HEK293 (cell line): Measurements from ENCODE around the gene DGKG.

ENCODE experiments used
- CTCF ChIA-PET: fragments of 350-600 bp; formaldehyde crosslinking; extraction: SDS; loops from one replicate; lab custom pipeline; 2021; ENCODE audit warnings: antibody characterized with exemption; lab: Yijun Ruan, JAX
- POLR2A ChIA-PET: fragments of 300-600 bp; formaldehyde crosslinking; extraction: SDS; loops from one replicate; lab custom pipeline; 2020; ENCODE audit warnings: antibody characterized with exemption, inconsistent platforms; lab: Yijun Ruan, JAX
- H3K27ac ChIP-seq: fragments of 200-500 bp; sonication (Bioruptor generic); 2 replicates; pipeline ENCODE4 v1.5.1; 2014; ENCODE audit warnings: low read depth, low read length, control low read depth, inconsistent platforms; ENCODE audit errors: extremely low read depth
- H3K36me3 ChIP-seq, 2 experiments: fragments of 200-500 bp in 1 of 2; sonication (Bioruptor generic) in 1 of 2; 1 replicate in 1 of 2; 2 replicates in 1 of 2; pipeline ENCODE4 v1.5.1; 2014 to 2017; ENCODE audit warnings: inconsistent platforms in 2 of 2, low read length in 2 of 2; ENCODE audit not compliant: control insufficient read depth in 2 of 2, insufficient read depth in 1 of 2
- H3K4me1 ChIP-seq: fragments of 200-500 bp; sonication (Bioruptor generic); 2 replicates; pipeline ENCODE4 v1.5.1; 2014; ENCODE audit warnings: mild to moderate bottlenecking, low read length, inconsistent platforms; ENCODE audit not compliant: control insufficient read depth, insufficient read depth
- H3K4me3 ChIP-seq: 2 replicates; pipeline ENCODE4 v1.5.1; 2011; ENCODE audit warnings: low read depth, mild to moderate bottlenecking, control low read depth, low read length, moderate library complexity
- H3K9me3 ChIP-seq: fragments of 200-500 bp; sonication (Bioruptor generic); 2 replicates; pipeline ENCODE4 v1.5.1; 2014; ENCODE audit warnings: low read depth, low read length, inconsistent platforms; ENCODE audit not compliant: control insufficient read depth, insufficient read depth
- AEBP2 ChIP-seq: fragments of 450-650 bp; formaldehyde crosslinking; IDR thresholded peaks from 2 replicates; pipeline ENCODE4 v1.5.1; 2016; ENCODE audit warnings: missing biosample characterization, missing genetic modification characterization, borderline replicate concordance
- BCL6B ChIP-seq: fragments of 450-650 bp; formaldehyde crosslinking; IDR thresholded peaks from 2 replicates; pipeline ENCODE4 v1.5.1; 2017; ENCODE audit warnings: missing biosample characterization, missing genetic modification characterization
- FEZF1 ChIP-seq: fragments of 450-650 bp; formaldehyde crosslinking; IDR thresholded peaks from 2 replicates; pipeline ENCODE4 v1.5.1; 2016; ENCODE audit warnings: missing biosample characterization, missing genetic modification characterization
- HIC1 ChIP-seq: fragments of 450-650 bp; formaldehyde crosslinking; IDR thresholded peaks from 2 replicates; pipeline ENCODE4 v1.5.1; 2016; ENCODE audit warnings: missing biosample characterization, missing genetic modification characterization
- KLF17 ChIP-seq: fragments of 450-650 bp; formaldehyde crosslinking; IDR thresholded peaks from 2 replicates; pipeline ENCODE4 v1.5.1; 2016; ENCODE audit warnings: missing biosample characterization, missing genetic modification characterization
- YY2 ChIP-seq: fragments of 450-650 bp; formaldehyde crosslinking; IDR thresholded peaks from 2 replicates; pipeline ENCODE4 v1.5.1; 2016; ENCODE audit warnings: missing biosample characterization, missing genetic modification characterization
- ZNF157 ChIP-seq: fragments of 450-650 bp; formaldehyde crosslinking; IDR thresholded peaks from 2 replicates; pipeline ENCODE4 v1.5.1; 2016; ENCODE audit warnings: missing biosample characterization, missing genetic modification characterization
- ZNF16 ChIP-seq: fragments of 450-650 bp; formaldehyde crosslinking; IDR thresholded peaks from 2 replicates; pipeline ENCODE4 v1.5.1; 2016; ENCODE audit warnings: low read depth, missing biosample characterization, missing genetic modification characterization
- ZNF292 ChIP-seq: fragments of 450-650 bp; formaldehyde crosslinking; IDR thresholded peaks from 2 replicates; pipeline ENCODE4 v1.5.1; 2016; ENCODE audit warnings: low read depth, missing biosample characterization, missing genetic modification characterization, borderline replicate concordance
- ZNF341 ChIP-seq: fragments of 450-650 bp; formaldehyde crosslinking; IDR thresholded peaks from 2 replicates; pipeline ENCODE4; 2016; ENCODE audit warnings: low read depth, missing biosample characterization, missing genetic modification characterization
- ZNF366 ChIP-seq: fragments of 450-650 bp; formaldehyde crosslinking; conservative IDR thresholded peaks from 2 replicates; pipeline ENCODE4 v1.5.1; 2016; ENCODE audit warnings: missing biosample characterization, missing genetic modification characterization
- ZNF394 ChIP-seq: fragments of 450-650 bp; formaldehyde crosslinking; IDR thresholded peaks from 2 replicates; pipeline ENCODE4 v1.5.1; 2016; ENCODE audit warnings: missing biosample characterization, missing genetic modification characterization, mild to moderate bottlenecking, moderate library complexity, borderline replicate concordance
- ZNF426 ChIP-seq: fragments of 450-650 bp; formaldehyde crosslinking; IDR thresholded peaks from 2 replicates; pipeline ENCODE4 v1.5.1; 2017; ENCODE audit warnings: missing biosample characterization, missing genetic modification characterization, mild to moderate bottlenecking, inconsistent platforms, moderate library complexity
- ZNF48 ChIP-seq: fragments of 450-650 bp; formaldehyde crosslinking; IDR thresholded peaks from 2 replicates; pipeline ENCODE4 v1.5.1; 2016; ENCODE audit warnings: missing biosample characterization, missing genetic modification characterization
- ZNF488 ChIP-seq: fragments of 450-650 bp; formaldehyde crosslinking; IDR thresholded peaks from 2 replicates; pipeline ENCODE4 v1.5.1; 2016; ENCODE audit warnings: missing biosample characterization, missing genetic modification characterization
- ZNF510 ChIP-seq: fragments of 450-650 bp; formaldehyde crosslinking; IDR thresholded peaks from 2 replicates; pipeline ENCODE4 v1.5.1; 2018; ENCODE audit warnings: mild to moderate bottlenecking, missing genetic modification characterization, missing biosample characterization; ENCODE audit not compliant: insufficient replicate concordance
- ZNF548 ChIP-seq: fragments of 450-650 bp; formaldehyde crosslinking; IDR thresholded peaks from 2 replicates; pipeline ENCODE4 v1.5.1; 2016; ENCODE audit warnings: missing biosample characterization, missing genetic modification characterization
- ZNF555 ChIP-seq: fragments of 450-650 bp; formaldehyde crosslinking; conservative IDR thresholded peaks from 2 replicates; pipeline ENCODE4 v1.5.1; 2017; ENCODE audit warnings: missing biosample characterization, mild to moderate bottlenecking, missing genetic modification characterization, inconsistent platforms
- ZNF560 ChIP-seq: fragments of 450-650 bp; formaldehyde crosslinking; IDR thresholded peaks from 2 replicates; pipeline ENCODE4 v1.5.1; 2017; ENCODE audit warnings: missing biosample characterization, missing genetic modification characterization, borderline replicate concordance
- ZNF677 ChIP-seq: fragments of 450-650 bp; IDR thresholded peaks from 2 replicates; pipeline ENCODE4 v1.5.0; 2018; ENCODE audit warnings: missing biosample characterization, mild to moderate bottlenecking, missing genetic modification characterization, moderate library complexity

Gene DGKG

GRCh38 chr3:186214670-186215069 is 147.4 kb downstream of the DGKG start (continued):
- TF ChIP-seq ZNF555 (tag by site-specific recombination) (no peak), BCL6B (tag by site-specific recombination) (no peak)

GRCh38 chr3:186213946-186214345 is 148.1 kb downstream of the DGKG start:
- Histone ChIP-seq H3K4me1 (no peaks in the 10 kb centered on the region), H3K4me3 (no peak overlapping the region), H3K36me3 (no peaks in the 10 kb centered on the region), H3K27ac (no peak overlapping the region), H3K9me3 (no peaks in the 10 kb centered on the region)
- TF ChIP-seq ZNF560 (tag by site-specific recombination) (no peak), ZNF510 (tag by site-specific recombination) (no peak), KLF17 (tag by site-specific recombination) (no peak), ZNF426 (tag by site-specific recombination) (no peak), ZNF16 (tag by site-specific recombination) (no peak), ZNF48 (tag by site-specific recombination) (no peak), ZNF677 (tag by site-specific recombination) (no peak)
- POLR2A ChIA-PET: no interaction called here
- CTCF ChIA-PET: no interaction called here

- no peak overlapping the region for H3K4me3 ChIP-seq
- no peaks in the 10 kb centered on the region for H3K36me3 ChIP-seq
- TF ChIP-seq ZNF157 (no peak), ZNF488 (tag by site-specific recombination) (no peak), YY2 (no peak), HIC1 (tag by site-specific recombination) (no peak), ZNF394 (tag by site-specific recombination) (no peak), FEZF1 (tag by site-specific recombination) (no peak), AEBP2 (tag by site-specific recombination) (no peak), ZNF292 (tag by site-specific recombination) (no peak), ZNF341 (tag by site-specific recombination) (no peak), ZNF548 (tag by site-specific recombination) (no peak), ZNF366 (tag by site-specific recombination) (no peak)
- ChIA-PET CTCF (no interaction called here), POLR2A (no interaction called here)
- H3K27ac ChIP-seq: no peak overlapping the region
- no peaks in the 10 kb centered on the region for H3K4me1 ChIP-seq
- H3K9me3 ChIP-seq: no peaks in the 10 kb centered on the region
Observed at GRCh38 chr3:186212611-186213010, 149.4 kb downstream of the DGKG start.
